ENCODE measurements around the gene CPPED1.
A peak's percentile ranks its signal among the peaks of the same experiment; 100 is the strongest.

CPPED1 gene

DNA sequence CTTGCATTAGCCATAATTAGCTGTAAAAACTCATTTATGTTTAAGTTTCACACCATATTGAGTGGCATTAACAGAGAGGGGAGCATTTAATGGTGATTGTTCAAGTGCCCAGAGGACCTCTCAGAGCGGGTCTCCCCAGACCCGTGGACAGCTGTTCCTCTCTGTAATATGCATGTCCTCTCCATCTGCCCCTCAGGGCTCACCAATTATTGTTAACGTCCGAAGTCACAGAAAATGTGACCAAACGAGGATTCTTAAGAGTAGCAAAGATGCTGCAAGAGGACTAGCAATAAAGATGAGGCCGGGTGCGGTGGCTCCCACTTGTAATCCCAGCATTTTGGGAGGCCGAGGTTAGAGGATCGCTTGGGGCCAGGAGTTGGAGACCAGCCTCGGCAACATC, 130.2 kb downstream of the CPPED1 start:
- DNase-seq (ENCODE audit: low read depth, low spot score): no peak
- TF ChIP-seq SUZ12 (IDR thresholded peaks at IDR 0.05; ENCODE audit: extremely low read depth, insufficient read depth, insufficient read length) (no peak), YY1 (IDR thresholded peaks at IDR 0.05; ENCODE audit: insufficient read depth, insufficient read length) (no peak), ZNF274 (IDR thresholded peaks at IDR 0.05; ENCODE audit: low read depth, low read length) (no peak)
- H3K9ac ChIP-seq (ENCODE audit: insufficient read length, low read depth): no peak overlapping the region
- peaks cover 9% of the 10 kb centered on the region for H3K9me3 ChIP-seq (ENCODE audit: insufficient read depth, low read length)
- H3K4me3 ChIP-seq (ENCODE audit: insufficient read length, low read depth): no peak overlapping the region
- H3K4me1 ChIP-seq (ENCODE audit: insufficient read depth, insufficient read length): no peaks in the 10 kb centered on the region
- no peaks in the 10 kb centered on the region for H3K27me3 ChIP-seq (ENCODE audit: insufficient read depth, insufficient read length)
- no peaks in the 10 kb centered on the region for H3K36me3 ChIP-seq (ENCODE audit: insufficient read depth, insufficient read length, low read length)

DNA sequence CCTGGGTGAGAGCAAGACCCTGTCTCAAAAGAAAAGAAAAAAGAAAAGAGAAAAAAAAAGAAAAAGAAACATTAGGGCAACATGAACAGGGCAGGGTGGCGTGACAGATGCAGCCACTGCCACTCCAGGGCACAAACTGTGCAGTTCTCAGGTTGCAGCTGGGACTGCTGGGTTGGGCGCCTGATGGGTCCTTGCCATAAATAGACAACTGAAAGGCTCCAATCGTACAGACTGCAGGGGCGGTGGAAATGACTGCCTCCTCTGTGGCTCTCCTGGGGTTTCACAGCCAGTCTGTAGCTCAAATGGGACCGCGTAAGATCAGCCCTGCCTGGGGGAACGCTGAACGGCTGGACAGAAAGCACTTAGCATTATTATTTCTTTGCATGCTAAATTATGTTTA, 130.7 kb downstream of the CPPED1 start:
- Histone ChIP-seq H3K9me3 (ENCODE audit: insufficient read depth, low read length) (peaks cover 8% of the 10 kb centered on the region), H3K4me1 (ENCODE audit: insufficient read depth, insufficient read length) (no peaks in the 10 kb centered on the region)
- DNase-seq (ENCODE audit: low read depth, low spot score): no peak

DNA sequence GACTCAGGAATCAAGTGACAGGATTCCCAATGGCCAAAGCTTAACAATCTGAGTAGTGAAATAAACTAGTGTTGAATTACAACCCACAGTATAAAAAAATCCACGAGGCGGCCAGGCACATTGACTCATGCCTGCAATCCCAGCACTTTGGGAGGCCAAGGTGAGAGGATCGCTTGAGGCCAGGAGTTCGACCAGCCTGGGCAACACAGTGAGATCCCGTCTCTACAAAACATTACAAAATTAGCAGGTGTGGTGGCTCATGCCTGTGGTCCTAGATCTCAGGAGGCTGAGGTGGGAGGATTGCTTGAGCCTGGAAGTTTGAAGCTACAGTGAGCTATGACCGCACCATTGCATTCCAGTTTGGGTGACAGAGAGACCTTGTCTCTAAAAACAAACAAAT, 133.8 kb downstream of the CPPED1 start:
- Histone ChIP-seq H3K36me3 (ENCODE audit: insufficient read depth, insufficient read length, low read length) (no peaks in the 10 kb centered on the region), H3K9ac (ENCODE audit: insufficient read length, low read depth) (no peak overlapping the region), H3K4me1 (ENCODE audit: insufficient read depth, insufficient read length) (no peaks in the 10 kb centered on the region), H3K9me3 (ENCODE audit: insufficient read depth, low read length) (peaks cover 12% of the 10 kb centered on the region), H3K4me3 (ENCODE audit: insufficient read length, low read depth) (no peak overlapping the region), H3K27me3 (ENCODE audit: insufficient read depth, insufficient read length) (no peaks in the 10 kb centered on the region)
- no peak for TF ChIP-seq YY1 (IDR thresholded peaks at IDR 0.05; ENCODE audit: insufficient read depth, insufficient read length)
- DNase-seq (ENCODE audit: low read depth, low spot score): no peak

More for the DNA sequence above, 130.7 kb downstream of the CPPED1 start:
- TF ChIP-seq SUZ12 (IDR thresholded peaks at IDR 0.05; ENCODE audit: extremely low read depth, insufficient read depth, insufficient read length): no peak
- TF ChIP-seq ZNF274 (IDR thresholded peaks at IDR 0.05; ENCODE audit: low read depth, low read length): no peak
- TF ChIP-seq YY1 (IDR thresholded peaks at IDR 0.05; ENCODE audit: insufficient read depth, insufficient read length): no peak
- Histone ChIP-seq H3K4me3 (ENCODE audit: insufficient read length, low read depth) (no peak overlapping the region), H3K9ac (ENCODE audit: insufficient read length, low read depth) (no peak overlapping the region), H3K27me3 (ENCODE audit: insufficient read depth, insufficient read length) (no peaks in the 10 kb centered on the region), H3K36me3 (ENCODE audit: insufficient read depth, insufficient read length, low read length) (no peaks in the 10 kb centered on the region)

DNA sequence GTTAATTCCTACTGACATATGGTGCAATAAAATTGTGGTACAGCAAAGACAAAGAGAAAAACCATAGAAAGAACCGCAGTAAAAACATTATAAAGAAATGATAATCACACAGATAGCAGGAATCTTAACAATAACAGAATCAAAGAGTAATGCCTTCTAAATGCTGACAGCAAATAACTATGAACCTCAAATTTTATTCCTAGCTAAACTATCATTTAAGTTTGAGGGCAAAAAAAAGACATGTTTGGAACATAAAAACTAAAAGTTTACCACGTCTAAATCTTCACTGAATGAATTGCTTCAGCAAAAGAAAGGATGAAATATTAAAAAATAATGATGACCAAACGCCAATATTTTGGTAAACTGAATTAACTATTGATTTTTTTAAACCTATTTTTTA, 135.8 kb downstream of the CPPED1 start:
- Histone ChIP-seq H3K4me3 (ENCODE audit: insufficient read length, low read depth) (no peak overlapping the region), H3K27me3 (ENCODE audit: insufficient read depth, insufficient read length) (no peaks in the 10 kb centered on the region), H3K36me3 (ENCODE audit: insufficient read depth, insufficient read length, low read length) (peaks cover 4% of the 10 kb centered on the region)

DNA sequence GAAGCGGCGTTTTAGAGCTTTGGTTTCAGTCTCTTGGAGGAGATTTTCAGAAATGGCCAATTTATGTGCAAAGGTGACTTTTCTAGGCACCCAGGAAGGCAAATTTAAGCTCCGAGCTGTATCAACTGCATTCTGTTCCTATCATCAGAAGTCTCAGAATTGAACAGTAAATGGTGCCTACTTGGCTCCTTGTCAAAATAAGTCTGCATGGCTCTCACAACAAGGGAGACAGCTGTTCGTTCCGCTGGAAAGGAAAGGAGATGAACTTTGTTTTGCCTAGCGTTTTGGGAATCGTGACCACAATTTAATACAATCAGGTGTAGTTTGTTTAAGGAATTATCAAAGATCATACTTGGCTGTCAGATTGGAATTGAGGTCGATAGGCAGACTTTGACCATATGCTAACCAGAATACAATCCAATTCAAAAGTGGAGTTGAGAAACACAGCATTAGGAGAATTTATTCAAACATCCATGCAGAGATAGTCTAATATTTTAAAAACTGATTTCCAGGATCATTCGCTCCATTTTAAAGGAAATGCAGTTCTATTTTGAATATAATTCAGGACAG, 139.4 kb downstream of the CPPED1 start:
- Histone ChIP-seq H3K27me3 (ENCODE audit: insufficient read depth, insufficient read length) (no peaks in the 10 kb centered on the region), H3K9me3 (ENCODE audit: insufficient read depth, low read length) (peaks cover 12% of the 10 kb centered on the region), H3K4me3 (ENCODE audit: insufficient read length, low read depth) (no peak overlapping the region), H3K36me3 (ENCODE audit: insufficient read depth, insufficient read length, low read length) (peaks cover 4% of the 10 kb centered on the region), H3K9ac (ENCODE audit: insufficient read length, low read depth) (no peak overlapping the region), H3K4me1 (ENCODE audit: insufficient read depth, insufficient read length) (no peaks in the 10 kb centered on the region)
- TF ChIP-seq ZNF274 (IDR thresholded peaks at IDR 0.05; ENCODE audit: low read depth, low read length) (no peak), SUZ12 (IDR thresholded peaks at IDR 0.05; ENCODE audit: extremely low read depth, insufficient read depth, insufficient read length) (no peak), YY1 (IDR thresholded peaks at IDR 0.05; ENCODE audit: insufficient read depth, insufficient read length) (no peak)
- no peak for DNase-seq (ENCODE audit: low read depth, low spot score)

More for the DNA sequence above, 135.8 kb downstream of the CPPED1 start:
- Histone ChIP-seq H3K9ac (ENCODE audit: insufficient read length, low read depth) (no peak overlapping the region), H3K9me3 (ENCODE audit: insufficient read depth, low read length) (peaks cover 12% of the 10 kb centered on the region), H3K4me1 (ENCODE audit: insufficient read depth, insufficient read length) (no peaks in the 10 kb centered on the region)
- no peak for TF ChIP-seq YY1 (IDR thresholded peaks at IDR 0.05; ENCODE audit: insufficient read depth, insufficient read length)
- TF ChIP-seq ZNF274 (IDR thresholded peaks at IDR 0.05; ENCODE audit: low read depth, low read length): no peak
- no peak for DNase-seq (ENCODE audit: low read depth, low spot score)

DNA sequence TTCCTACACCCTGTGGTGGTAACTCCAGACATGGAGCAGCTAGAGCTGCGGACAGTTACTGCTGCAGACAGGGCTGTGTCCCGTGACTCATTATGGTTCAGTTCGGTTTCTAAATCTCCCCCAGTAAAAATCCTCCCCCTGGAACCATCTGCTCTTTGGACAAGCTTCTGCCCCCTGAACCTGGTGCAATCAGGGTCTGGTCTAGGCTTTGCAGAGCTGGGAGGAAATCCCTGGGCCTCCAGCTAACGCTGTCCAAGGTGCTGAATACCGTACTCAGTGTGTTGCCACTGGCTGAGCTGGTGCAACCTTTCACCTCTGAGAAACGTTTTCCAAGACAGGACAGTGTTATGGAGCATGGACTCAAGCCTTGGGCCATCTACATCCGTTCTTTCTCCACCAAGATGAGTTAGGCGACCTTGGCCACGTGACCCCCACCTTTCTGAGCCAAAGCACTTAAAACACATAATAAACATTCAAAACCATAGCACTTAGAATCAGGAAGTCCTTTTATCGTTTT, 142.0 kb downstream of the CPPED1 start:
- Histone ChIP-seq H3K4me3 (ENCODE audit: insufficient read length, low read depth) (no peak overlapping the region), H3K9ac (ENCODE audit: insufficient read length, low read depth) (no peak overlapping the region), H3K27me3 (ENCODE audit: insufficient read depth, insufficient read length) (no peaks in the 10 kb centered on the region), H3K9me3 (ENCODE audit: insufficient read depth, low read length) (no peaks in the 10 kb centered on the region), H3K36me3 (ENCODE audit: insufficient read depth, insufficient read length, low read length) (peaks cover 4% of the 10 kb centered on the region), H3K4me1 (ENCODE audit: insufficient read depth, insufficient read length) (no peaks in the 10 kb centered on the region)
- no peak for TF ChIP-seq SUZ12 (IDR thresholded peaks at IDR 0.05; ENCODE audit: extremely low read depth, insufficient read depth, insufficient read length)
- no peak for TF ChIP-seq ZNF274 (IDR thresholded peaks at IDR 0.05; ENCODE audit: low read depth, low read length)
- TF ChIP-seq YY1 (IDR thresholded peaks at IDR 0.05; ENCODE audit: insufficient read depth, insufficient read length): no peak
- DNase-seq (ENCODE audit: low read depth, low spot score): peak; percentile 78

DNA sequence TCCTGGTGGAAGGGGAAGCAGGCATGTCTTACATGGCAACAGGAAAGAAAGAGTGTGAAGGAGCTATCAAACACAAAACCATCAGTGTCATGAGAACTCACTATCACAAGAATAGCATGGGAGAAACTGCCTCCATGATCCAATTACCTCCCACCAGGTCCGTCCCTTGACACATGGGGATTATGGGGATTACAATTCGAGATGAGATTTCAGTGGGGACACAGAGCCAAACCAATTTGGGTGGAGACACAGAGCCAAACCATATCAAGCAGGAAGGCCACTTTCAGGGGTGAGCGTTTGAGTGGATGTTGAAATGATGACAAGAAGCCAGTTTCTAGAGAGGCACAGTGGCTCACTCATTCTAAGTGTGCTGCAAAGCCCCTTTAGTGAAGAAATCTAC, 143.8 kb downstream of the CPPED1 start:
- no peaks in the 10 kb centered on the region for H3K27me3 ChIP-seq (ENCODE audit: insufficient read depth, insufficient read length)
- H3K9me3 ChIP-seq (ENCODE audit: insufficient read depth, low read length): no peaks in the 10 kb centered on the region
- H3K9ac ChIP-seq (ENCODE audit: insufficient read length, low read depth): no peak overlapping the region
- no peak for DNase-seq (ENCODE audit: low read depth, low spot score)
- H3K4me3 ChIP-seq (ENCODE audit: insufficient read length, low read depth): no peak overlapping the region
- TF ChIP-seq ZNF274 (IDR thresholded peaks at IDR 0.05; ENCODE audit: low read depth, low read length) (no peak), YY1 (IDR thresholded peaks at IDR 0.05; ENCODE audit: insufficient read depth, insufficient read length) (no peak), SUZ12 (IDR thresholded peaks at IDR 0.05; ENCODE audit: extremely low read depth, insufficient read depth, insufficient read length) (no peak)
- H3K36me3 ChIP-seq (ENCODE audit: insufficient read depth, insufficient read length, low read length): peaks cover 4% of the 10 kb centered on the region
- no peaks in the 10 kb centered on the region for H3K4me1 ChIP-seq (ENCODE audit: insufficient read depth, insufficient read length)
